HK-2 (cell line): Measurements from ENCODE around the gene RABGEF1.
"Not testable (repeated sequence)": the region's sequence is repeated elsewhere in the genome, so short reads cannot be mapped to it uniquely, and the experiment has no call there.

Source experiments
- DNase-seq: peaks from one replicate; pipeline ENCODE4 v3.0.0-alpha.2; 2018; ENCODE audit not compliant: unreplicated experiment

The RABGEF1 gene

GRCh38 chr7:66765322-66766025 lies 24.9 kb downstream of the RABGEF1 start:
- not testable (repeated sequence) for DNase-seq

DNA sequence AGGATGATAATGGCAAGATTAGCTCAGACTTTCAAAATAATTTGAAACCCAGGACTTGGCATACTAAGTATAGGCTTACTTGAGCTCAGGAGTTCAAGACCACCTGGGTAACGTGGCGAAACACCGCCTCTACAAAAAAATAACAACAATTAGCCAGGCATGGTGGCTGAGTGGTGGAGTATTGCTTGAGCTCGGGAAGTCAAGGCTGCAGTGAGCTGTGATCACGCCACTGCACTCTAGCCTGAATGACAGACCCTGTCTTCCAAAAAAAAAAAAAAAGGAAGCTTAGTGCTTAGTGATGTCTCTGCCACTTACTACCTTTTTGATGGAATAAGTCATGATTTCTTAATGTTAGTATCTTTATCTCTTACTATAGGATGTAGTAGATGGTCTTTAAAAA lies 25.5 kb downstream of the RABGEF1 start:
- DNase-seq = no peak

- not testable (repeated sequence) for DNase-seq
Observed at GRCh38 chr7:66767486-66767885, 27.0 kb downstream of the RABGEF1 start.

- DNase-seq = no peak
Observed at GRCh38 chr7:66768865-66769832, 28.6 kb downstream of the RABGEF1 start.

- DNase-seq = no peak
Observed at GRCh38 chr7:66769833-66770512, 29.4 kb downstream of the RABGEF1 start.

GRCh38 chr7:66771795-66772194 lies 31.3 kb downstream of the RABGEF1 start:
- no peak for DNase-seq

- not testable (repeated sequence) for DNase-seq
Observed at GRCh38 chr7:66773744-66774143, 33.2 kb downstream of the RABGEF1 start.

GRCh38 chr7:66776383-66776782 lies 35.9 kb downstream of the RABGEF1 start:
- DNase-seq = not testable (repeated sequence)

- DNase-seq = no peak
Observed at GRCh38 chr7:66776800-66777442, 36.4 kb downstream of the RABGEF1 start.

- no peak for DNase-seq
Observed at GRCh38 chr7:66778201-66778600, 37.7 kb downstream of the RABGEF1 start.

GRCh38 chr7:66779669-66780409 lies 39.3 kb downstream of the RABGEF1 start:
- DNase-seq = no peak

- DNase-seq = no peak
Observed at GRCh38 chr7:66781408-66782090, 41.0 kb downstream of the RABGEF1 start.

GRCh38 chr7:66782875-66783274 lies 42.3 kb downstream of the RABGEF1 start:
- not testable (repeated sequence) for DNase-seq

DNA sequence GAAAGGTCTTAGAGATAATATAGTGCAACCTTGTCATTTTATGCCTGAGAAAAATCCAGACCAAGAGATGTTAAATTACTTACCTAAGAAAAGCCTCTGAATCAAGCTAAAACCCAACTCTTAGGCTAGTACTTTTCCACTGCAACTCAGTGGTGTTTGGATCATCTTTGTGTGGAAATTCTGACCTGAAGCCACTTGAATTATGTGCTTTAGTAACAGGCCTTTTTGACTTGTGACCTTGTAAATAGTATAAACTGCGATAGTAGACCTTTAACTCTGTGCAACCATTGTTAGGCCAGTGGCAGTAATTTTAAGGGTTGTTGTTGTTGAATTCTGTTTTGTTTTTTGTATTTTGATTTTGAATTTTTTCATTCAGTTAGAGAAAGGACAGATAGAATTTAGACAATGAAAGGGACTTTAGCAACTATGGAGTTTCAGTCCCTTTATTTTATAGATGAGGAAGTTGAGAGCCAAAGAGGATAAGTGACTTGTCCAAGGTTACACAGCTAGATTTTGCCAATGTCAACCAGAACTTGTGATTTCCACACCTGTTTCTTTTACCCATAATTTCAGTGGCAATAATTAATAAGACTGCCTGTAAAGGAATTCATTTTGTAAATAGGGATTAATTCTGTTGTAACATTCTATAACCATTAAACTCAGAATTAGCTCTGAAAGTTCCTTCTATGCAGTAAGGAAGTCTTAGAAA lies 43.5 kb downstream of the RABGEF1 start:
- DNase-seq = not testable (repeated sequence)

DNA sequence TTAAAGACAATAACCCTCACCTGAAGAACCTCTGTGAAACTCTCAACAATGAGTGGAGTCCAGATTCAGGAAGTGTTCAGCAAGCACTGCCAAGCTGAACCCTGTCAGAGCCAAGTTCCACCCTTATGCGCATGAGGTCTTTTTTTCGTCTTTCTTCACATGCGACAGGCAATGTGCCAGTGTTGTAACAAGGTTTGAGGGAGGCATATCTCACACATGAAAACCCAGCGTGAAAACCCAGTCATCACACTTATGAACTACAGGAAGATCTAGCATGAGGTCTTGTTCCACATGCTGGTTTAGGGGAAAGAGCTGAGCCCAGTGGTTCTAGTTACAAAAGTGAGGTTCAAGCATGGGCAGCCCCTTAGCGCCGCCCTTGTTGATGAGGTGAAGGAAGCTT lies 49.7 kb downstream of the RABGEF1 start:
- DNase-seq = no peak

- DNase-seq = no peak
Observed at GRCh38 chr7:66790725-66791124, 50.2 kb downstream of the RABGEF1 start.

GRCh38 chr7:66800591-66800990 lies 60.1 kb downstream of the RABGEF1 start:
- DNase-seq = no peak

DNA sequence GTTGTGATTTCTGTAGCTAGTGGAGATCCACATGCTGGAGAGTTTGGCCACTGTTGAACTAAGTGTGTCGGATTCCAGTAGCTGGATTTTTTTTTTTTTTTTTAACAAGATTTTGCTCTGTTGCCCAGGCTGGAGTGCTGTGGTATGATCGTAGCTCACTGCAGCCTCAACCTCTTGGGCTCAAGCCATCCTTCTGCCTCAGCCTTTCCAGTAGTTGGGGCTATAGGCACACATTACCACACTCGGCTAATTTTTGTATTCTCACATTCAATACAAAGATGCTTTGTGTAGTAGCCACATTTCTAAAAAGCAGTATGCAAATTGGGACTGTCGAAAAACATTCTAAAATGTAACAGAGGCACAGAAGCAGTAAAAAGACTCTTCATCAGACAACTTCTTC lies 63.5 kb downstream of the RABGEF1 start:
- no peak for DNase-seq

GRCh38 chr7:66807736-66808135 lies 67.2 kb downstream of the RABGEF1 start:
- no peak for DNase-seq

- no peak for DNase-seq
Observed at GRCh38 chr7:66810716-66811115, 70.2 kb downstream of the RABGEF1 start.
